ENCODE data around the gene IRGC.

Gene IRGC

DNA sequence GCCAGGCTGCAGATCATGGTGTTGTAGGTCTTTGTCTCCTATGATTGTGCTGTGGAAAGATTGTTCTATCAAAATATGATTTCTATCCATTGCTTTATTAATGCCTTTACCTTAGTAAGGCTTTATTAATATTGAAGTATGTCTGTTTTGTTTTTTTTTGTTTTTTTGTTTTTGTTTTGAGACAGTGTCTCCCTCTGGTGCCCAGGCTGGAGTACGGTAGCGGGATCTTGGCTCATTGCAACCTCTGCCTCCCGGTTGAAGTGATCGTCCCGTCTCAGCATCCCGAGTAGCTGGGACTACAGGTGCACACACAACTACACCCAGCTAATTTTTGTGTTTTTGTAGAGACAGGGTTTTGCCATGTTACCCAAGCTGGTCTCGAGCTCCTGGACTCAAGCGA, 7.7 kb downstream of the IRGC start:
- no peak for DNase-seq (ENCODE audit: low read depth in 2 of 2)

GRCh38 chr19:43724896-43725295, 9.0 kb downstream of the IRGC start:
- no peak for DNase-seq (ENCODE audit: low read depth in 2 of 2)

GRCh38 chr19:43725468-43725867, 9.6 kb downstream of the IRGC start:
- no peak for DNase-seq (ENCODE audit: low read depth in 2 of 2)

- DNase-seq (ENCODE audit: low read depth in 2 of 2) = no peak
These were observed 11.1 kb downstream of the IRGC start for GRCh38 chr19:43726736-43727592.

DNA sequence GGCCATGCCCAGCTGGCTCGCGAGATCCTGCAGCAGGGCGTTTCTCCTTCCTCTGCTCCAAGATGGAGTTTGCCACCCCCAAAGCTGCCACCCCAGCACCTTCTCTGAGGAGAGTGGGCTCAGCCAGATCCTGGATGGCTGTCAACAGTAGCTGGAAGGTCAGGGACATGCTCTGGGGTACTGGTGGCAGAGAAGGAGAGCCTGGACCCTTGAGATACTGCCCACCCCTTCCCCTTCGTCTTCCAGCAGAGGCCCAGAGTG, 11.6 kb downstream of the IRGC start:
- no peak for DNase-seq (ENCODE audit: low read depth in 2 of 2)

DNA sequence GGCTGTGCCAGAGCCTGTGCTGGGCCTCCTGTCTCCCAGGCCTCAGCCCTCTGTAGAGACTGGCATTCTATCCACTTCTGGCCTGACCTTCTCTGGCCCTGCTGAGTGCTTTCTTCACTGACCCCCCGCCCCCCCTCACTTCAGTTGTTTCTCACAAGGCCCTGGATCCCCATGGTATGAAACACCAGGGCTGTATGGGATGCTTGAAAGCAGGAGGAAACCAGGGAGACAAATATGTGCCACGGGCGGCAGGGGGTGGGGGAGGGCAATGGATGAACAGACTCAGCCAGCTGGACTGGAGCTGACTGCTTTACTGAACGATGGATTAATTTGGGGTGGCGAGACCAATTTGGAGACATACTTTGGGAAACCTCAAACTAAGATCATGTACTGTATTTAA, 14.0 kb downstream of the IRGC start:
- DNase-seq (ENCODE audit: low read depth in 2 of 2) = no peak

GRCh38 chr19:43731346-43731745, 15.5 kb downstream of the IRGC start:
- no peak for DNase-seq (ENCODE audit: low read depth in 2 of 2)

DNA sequence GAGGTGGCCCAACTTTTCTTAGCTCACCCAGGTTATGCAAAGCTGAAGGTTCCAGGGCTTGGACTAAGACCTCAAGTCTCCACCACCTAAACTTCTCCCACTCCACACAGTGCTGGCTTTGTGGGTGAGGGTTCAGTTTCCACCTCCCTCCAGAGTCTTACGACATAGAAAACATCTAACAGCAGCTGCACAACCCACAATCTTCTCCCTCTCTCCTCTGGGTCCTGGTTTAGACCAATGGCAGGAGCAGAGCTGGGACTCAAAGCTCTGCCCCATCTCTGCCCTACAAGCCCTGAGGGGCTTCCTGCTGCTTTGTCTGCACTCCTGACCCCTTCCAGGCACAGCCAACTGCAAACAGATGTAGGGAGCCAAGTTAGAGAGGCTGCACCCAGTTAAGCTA, 16.0 kb downstream of the IRGC start:
- DNase-seq (ENCODE audit: low read depth in 2 of 2) = no peak

- no peak for DNase-seq (ENCODE audit: low read depth in 2 of 2)
These were observed 19.1 kb downstream of the IRGC start for GRCh38 chr19:43735013-43735412.

DNA sequence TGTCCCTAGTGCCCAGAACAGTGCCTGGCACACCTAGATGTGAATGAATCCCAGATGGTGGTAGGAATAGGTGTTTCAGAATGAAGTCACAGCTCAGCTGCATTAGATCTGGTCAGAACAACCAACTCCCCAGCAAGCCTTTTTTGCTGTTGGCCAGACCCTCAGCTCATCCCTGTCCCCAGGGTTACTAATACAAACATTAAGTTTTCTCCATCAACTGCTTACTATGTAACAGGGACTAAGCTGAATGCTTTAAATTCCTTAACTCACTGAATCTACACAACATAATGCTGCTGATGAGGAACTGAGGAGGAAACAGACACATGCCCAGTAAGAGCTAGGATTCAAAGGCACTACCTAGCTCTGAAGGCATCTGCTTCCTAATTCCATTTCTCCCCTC, 20.1 kb downstream of the IRGC start:
- no peak for DNase-seq (ENCODE audit: low read depth in 2 of 2)

GRCh38 chr19:43738780-43739211, 22.9 kb downstream of the IRGC start:
- no peak for DNase-seq (ENCODE audit: low read depth in 2 of 2)

DNA sequence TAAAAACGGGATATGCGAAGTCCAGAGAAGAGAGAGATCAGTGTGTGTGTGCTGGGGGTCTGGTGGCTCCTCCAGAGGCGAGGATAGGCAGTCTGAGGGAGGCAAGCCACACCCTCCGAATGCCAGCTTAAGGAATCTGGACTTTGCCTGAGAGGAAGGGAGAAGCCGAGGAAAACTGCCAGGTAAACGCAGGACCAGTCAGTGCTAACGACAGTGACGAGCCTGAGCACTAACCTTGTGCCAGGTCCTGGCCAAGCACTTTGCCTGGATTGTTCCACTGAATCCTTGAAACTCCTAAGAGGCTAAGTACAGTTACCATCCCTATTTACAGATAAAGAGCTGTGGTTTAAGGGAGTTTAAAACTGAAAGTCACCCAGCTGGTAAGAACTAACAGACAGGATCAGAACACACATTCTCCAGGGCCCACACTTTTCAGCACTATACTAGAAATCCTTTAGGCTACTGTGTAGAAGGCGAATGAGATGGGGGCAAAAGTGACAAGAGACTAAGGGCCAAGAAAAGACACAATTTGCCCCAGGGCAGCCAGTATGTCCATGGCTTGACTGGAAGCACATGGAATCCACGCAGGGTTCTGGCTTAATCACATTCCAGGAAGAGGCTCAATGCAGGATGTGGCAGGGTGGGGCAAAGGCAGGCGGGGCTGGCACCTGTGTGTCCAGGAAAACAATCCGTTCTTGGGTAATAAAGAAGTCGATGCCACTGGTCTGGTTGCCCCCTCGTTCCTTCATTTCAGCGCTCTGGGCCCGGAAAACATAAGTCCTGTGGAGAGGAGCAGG, 23.8 kb downstream of the IRGC start:
- no peak for DNase-seq (ENCODE audit: low read depth in 2 of 2)

DNA sequence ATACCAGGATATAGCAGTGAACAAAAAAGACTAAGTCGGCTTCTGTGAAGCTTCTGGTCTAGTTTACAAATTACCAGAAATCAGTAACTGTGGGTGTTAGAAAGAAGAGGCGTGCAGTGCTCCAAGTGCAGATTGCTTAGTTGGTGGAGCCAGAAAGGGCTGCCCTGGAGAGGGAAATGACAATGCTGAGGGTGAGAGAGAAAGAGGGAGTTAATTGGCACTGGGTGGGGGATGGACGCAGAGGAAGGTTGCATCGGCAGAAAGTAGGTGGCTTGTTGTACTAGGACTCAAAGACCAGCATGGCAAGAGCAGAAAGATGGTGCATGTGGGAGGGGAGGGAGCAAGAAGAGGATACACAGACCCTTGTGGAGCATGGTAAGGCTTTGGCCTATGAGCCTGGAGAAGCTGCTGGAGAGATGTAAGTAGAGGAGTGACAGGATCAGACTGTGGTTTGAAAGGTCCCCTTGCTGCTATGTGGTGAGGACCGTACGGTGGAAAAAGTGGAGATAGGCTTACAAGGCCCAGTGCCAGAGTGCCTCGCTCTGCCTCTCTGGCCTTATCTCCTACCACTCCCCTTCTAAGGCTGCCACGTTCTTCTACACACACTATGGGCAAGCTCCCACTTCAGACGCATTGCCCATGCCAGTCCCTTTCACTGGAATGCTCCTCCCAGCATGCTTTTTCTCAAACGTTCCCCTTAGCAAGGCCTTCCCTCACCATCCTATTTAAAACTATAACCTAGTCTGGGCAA, 25.4 kb downstream of the IRGC start:
- DNase-seq (ENCODE audit: low read depth in 2 of 2) = no peak

GRCh38 chr19:43743059-43743458, 27.2 kb downstream of the IRGC start:
- DNase-seq (ENCODE audit: low read depth in 2 of 2) = no peak

DNA sequence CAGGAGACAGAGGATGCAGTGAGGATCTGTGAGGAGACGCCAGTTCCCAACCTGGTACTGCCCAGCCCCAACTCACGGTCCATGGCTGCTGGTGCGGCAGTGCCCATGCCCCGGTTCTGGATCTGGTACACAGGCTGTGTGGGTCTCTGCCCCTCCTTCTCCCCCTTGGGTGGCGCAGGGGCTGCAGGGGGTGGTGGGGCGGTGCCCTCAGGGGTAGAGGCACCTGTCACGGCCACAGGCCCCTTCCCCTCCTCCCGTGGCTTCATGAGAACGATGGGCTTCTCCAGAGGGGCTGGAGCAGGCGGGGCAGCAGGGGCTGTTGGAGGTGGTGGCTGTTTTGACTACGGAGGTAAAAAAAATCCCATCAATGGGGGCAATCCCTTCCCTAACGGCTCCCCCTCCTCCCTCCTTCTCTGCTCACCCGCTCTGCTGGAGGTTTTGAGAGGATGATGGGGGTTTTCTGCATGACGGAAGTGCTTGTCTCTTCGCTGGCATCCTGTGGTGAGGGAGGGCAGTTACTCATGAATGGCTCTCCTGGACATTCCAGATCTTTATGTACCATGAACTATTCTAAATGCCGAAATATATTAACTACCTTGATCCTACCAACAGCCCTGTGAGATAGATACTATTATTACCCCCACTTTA, 31.8 kb downstream of the IRGC start:
- no peak for DNase-seq (ENCODE audit: low read depth in 2 of 2)

- no peak for DNase-seq (ENCODE audit: low read depth in 2 of 2)
These were observed 32.3 kb downstream of the IRGC start for GRCh38 chr19:43748205-43748594.

- DNase-seq (ENCODE audit: low read depth in 2 of 2) = no peak
These were observed 32.8 kb downstream of the IRGC start for GRCh38 chr19:43748685-43749084.

GRCh38 chr19:43749152-43749551, 33.3 kb downstream of the IRGC start:
- DNase-seq (ENCODE audit: low read depth in 2 of 2) = no peak

- DNase-seq (ENCODE audit: low read depth in 2 of 2) = no peak
These were observed 34.0 kb downstream of the IRGC start for GRCh38 chr19:43749898-43750297.

DNA sequence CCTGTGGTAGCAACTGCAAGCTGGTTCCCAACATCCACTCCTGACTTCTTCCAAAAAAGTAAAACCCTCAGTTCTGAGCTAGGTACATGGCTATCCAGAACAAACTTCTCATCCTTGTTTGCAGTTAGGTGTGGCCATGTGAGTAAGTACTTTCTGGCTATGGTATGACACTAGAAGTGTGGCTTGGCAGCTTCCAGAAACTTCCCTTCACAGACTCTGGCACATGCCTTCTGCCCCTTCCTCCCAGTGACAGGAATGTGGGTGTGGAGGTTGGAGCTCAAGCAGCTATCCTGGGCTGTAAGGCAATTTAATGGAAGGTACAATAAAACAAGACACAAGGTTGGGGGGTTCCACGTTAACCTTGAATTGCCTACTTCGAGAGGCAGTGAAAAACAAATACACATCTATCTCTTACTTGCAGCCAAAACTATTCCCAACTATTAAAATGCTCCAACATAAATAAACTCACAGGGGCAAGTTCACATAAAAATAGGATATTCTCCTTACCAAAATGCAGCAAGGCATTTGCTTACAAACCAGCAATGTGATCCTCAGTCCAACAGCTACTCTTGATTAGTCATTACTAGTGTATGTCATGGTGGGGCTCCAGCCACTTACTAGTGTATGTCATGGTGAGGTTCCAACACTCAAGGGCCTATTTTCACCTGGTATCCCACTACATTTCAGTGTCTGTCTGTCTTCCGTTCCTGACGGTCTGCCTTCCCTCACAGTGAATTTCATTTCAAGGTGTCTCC, 35.8 kb downstream of the IRGC start:
- DNase-seq (ENCODE audit: low read depth in 2 of 2) = no peak

- DNase-seq (ENCODE audit: low read depth in 2 of 2) = no peak
These were observed 36.5 kb downstream of the IRGC start for GRCh38 chr19:43752287-43752875.
